Brain pericyte (primary cell): ENCODE data around the gene GOLT1A.

Source experiments
- DNase-seq: peaks from one replicate; pipeline ENCODE4 v3.0.0-alpha.2; 2012; ENCODE audit warnings: low read depth, low spot score

Gene GOLT1A

GRCh38 chr1:204213668-204214662 lies at the start of gene GOLT1A:
TSS of gene GOLT1A (minus strand) at chr1:204213988. CDS start at chr1:204213906, 82 bp downstream.
- DNase-seq = no peak

- DNase-seq = no peak
Measured at GRCh38 chr1:204263254-204263910, 49.6 kb upstream of the GOLT1A start.

GRCh38 chr1:204262506-204263253 lies 48.9 kb upstream of the GOLT1A start:
- DNase-seq = no peak

- DNase-seq = no peak
Measured at GRCh38 chr1:204261746-204262505, 48.1 kb upstream of the GOLT1A start.

GRCh38 chr1:204261266-204261665 lies 47.5 kb upstream of the GOLT1A start:
- no peak for DNase-seq

- DNase-seq = no peak
Measured at GRCh38 chr1:204260601-204261197, 46.9 kb upstream of the GOLT1A start.

GRCh38 chr1:204259782-204260181 lies 46.0 kb upstream of the GOLT1A start:
- no peak for DNase-seq

GRCh38 chr1:204259196-204259595 lies 45.4 kb upstream of the GOLT1A start:
- DNase-seq = no peak

GRCh38 chr1:204258213-204259115 lies 44.7 kb upstream of the GOLT1A start:
- DNase-seq = no peak

GRCh38 chr1:204257446-204257845 lies 43.7 kb upstream of the GOLT1A start:
- no peak for DNase-seq

GRCh38 chr1:204256531-204256930 lies 42.7 kb upstream of the GOLT1A start:
- DNase-seq = no peak

GRCh38 chr1:204255966-204256365 lies 42.2 kb upstream of the GOLT1A start:
- no peak for DNase-seq

- no peak for DNase-seq
Measured at GRCh38 chr1:204255225-204255624, 41.4 kb upstream of the GOLT1A start.

GRCh38 chr1:204254031-204254661 lies 40.4 kb upstream of the GOLT1A start:
- no peak for DNase-seq

- DNase-seq = no peak
Measured at GRCh38 chr1:204251926-204252689, 38.3 kb upstream of the GOLT1A start.

GRCh38 chr1:204251286-204251685 lies 37.5 kb upstream of the GOLT1A start:
- no peak for DNase-seq

GRCh38 chr1:204250428-204251030 lies 36.7 kb upstream of the GOLT1A start:
- no peak for DNase-seq
